BJ (cell line): ENCODE data around the gene NKD2. TPM values are rescaled to one million over a fixed set of nuclear protein-coding genes. Genes with fewer than 3 reads are reported as not detected.

Source experiments
- CTCF ChIA-PET: fragments of 350-600 bp; formaldehyde crosslinking; extraction: SDS; loops from one replicate; lab custom pipeline; 2021; ENCODE audit warnings: antibody characterized with exemption, inconsistent platforms; lab: Yijun Ruan, JAX
- POLR2A ChIA-PET: fragments of 300-600 bp; sonication (Branson Sonifier 250); formaldehyde crosslinking; extraction: SDS; loops from one replicate; lab custom pipeline; 2021; ENCODE audit warnings: antibody characterized with exemption; lab: Charles Lee
- DNase-seq: peaks from one replicate; pipeline ENCODE4 v3.0.0-alpha.2; 2011; ENCODE audit warnings: low read depth
- H3K27me3 ChIP-seq: 2 replicates; pipeline ENCODE4 v1.6.0; 2011; ENCODE audit warnings: low read length; ENCODE audit not compliant: control insufficient read depth, insufficient read depth
- H3K36me3 ChIP-seq: 2 replicates; pipeline ENCODE4 v1.5.1; 2011; ENCODE audit warnings: low read length; ENCODE audit not compliant: control insufficient read depth, insufficient read depth
- H3K4me3 ChIP-seq: 2 replicates; pipeline ENCODE4 v1.5.1; 2011; ENCODE audit warnings: low read depth, mild to moderate bottlenecking, control low read depth, low read length
- polyA plus RNA-seq: library from polyadenylated mRNA; depleted of rRNA; stranded (reverse); fragments of >200 nt; gene quantifications from 2 replicates; pipeline ENCODE4 v1.2.3, GENCODE V29; 2011
- TF ChIP-seq, protein P1 (sequence below): IDR thresholded peaks from 2 replicates; pipeline ENCODE4 v1.5.1; 2011; ENCODE audit warnings: low read depth, mild to moderate bottlenecking, control low read depth, inconsistent platforms, low read length, moderate library complexity; ENCODE audit not compliant: insufficient read depth

NKD2 gene
- polyA plus RNA-seq, 1 experiment: not detected

DNA sequence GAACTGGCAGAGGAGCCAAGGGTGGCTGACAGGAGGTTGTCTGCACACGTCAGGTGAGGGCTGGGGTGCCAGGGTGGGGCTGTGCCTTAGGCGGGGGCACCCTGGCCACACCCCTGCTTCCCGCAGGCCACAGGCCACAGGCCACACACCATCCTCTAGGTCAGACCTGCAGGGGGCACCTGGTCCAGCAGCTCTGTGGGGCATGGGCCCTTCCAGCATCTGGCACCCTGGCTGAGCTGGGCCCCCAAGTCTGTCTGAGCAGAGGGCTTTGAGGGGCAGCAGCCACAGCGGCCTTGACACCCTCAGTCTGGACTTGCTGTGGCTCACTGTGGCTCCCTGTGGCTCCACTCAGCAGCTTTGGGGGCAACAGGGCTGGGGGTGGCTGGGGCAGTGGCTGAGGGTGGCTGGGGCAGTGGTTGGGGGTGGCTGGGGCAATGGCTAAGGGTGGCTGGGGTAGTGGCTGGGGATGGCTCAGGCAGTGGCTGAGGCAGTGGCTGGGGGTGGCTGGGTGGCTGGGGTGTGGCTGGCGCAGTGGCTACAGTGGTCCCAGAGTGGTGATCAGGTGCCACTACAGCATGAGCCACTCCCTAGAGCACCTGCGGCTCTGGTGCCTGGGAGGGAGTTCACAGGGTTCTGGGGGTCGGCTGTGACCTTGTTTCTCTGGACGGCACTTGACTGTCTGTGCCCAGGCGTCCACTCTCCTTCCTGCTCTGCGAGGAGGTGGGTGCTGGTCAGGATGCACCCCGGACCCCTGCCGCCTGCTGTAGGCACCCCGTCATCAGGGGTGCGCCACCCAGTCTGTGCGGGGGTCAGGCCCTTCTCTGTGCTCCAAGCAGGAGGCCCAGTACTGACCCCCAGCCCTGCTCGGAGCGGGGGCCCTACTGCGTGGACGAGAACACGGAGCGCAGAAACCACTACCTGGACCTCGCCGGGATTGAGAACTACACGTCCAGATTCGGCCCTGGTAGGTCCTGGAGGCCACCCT is 27.1 kb downstream of the NKD2 start:
- H3K4me3 ChIP-seq: no peak overlapping the region
- peaks cover 2% of the 10 kb centered on the region; the same call in 1 of the 2 replicates for H3K27me3 ChIP-seq
- no peak for DNase-seq
- TF ChIP-seq, protein P1, sequence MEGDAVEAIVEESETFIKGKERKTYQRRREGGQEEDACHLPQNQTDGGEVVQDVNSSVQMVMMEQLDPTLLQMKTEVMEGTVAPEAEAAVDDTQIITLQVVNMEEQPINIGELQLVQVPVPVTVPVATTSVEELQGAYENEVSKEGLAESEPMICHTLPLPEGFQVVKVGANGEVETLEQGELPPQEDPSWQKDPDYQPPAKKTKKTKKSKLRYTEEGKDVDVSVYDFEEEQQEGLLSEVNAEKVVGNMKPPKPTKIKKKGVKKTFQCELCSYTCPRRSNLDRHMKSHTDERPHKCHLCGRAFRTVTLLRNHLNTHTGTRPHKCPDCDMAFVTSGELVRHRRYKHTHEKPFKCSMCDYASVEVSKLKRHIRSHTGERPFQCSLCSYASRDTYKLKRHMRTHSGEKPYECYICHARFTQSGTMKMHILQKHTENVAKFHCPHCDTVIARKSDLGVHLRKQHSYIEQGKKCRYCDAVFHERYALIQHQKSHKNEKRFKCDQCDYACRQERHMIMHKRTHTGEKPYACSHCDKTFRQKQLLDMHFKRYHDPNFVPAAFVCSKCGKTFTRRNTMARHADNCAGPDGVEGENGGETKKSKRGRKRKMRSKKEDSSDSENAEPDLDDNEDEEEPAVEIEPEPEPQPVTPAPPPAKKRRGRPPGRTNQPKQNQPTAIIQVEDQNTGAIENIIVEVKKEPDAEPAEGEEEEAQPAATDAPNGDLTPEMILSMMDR: no peak
- no peaks in the 10 kb centered on the region for H3K36me3 ChIP-seq
- ChIA-PET CTCF (no interaction called here), POLR2A (no interaction called here)

- ChIA-PET POLR2A (no interaction called here), CTCF (no interaction called here)
- no peak for DNase-seq
- Histone ChIP-seq H3K36me3 (no peaks in the 10 kb centered on the region), H3K27me3 (peaks cover 2% of the 10 kb centered on the region; the same call in 1 of the 2 replicates), H3K4me3 (no peak overlapping the region)
- TF ChIP-seq, protein P1: no peak
Observed at GRCh38 chr5:1036504-1037122, 28.0 kb downstream of the NKD2 start.

DNA sequence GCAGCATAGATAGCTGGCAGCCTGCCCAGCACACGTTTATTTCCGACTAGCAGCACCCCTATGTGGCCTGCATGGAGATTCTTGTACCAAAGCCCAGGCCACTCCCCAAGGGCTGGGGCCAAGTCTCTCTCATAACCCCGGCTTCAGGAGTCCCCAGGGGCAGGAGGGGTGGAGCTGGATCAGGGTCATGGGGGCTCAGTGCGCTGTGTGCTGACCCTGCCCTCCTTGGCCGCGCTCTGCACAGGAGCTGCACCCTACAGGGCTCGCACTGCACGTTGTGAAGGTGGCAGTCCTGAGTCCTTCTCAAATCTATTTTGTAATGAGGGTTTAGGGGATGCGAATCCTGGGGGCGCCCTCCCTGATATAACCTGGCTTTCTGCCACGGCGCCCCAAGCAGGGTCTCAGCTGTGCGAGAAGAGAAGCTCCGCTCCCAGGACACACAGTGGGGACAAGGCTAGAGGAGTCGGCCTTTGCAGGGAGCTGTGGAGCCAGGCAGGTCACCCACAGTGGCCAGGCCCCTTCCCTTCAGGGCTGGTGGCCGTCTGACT is 28.6 kb downstream of the NKD2 start:
- ChIA-PET CTCF (no interaction called here), POLR2A (no interaction called here)
- TF ChIP-seq, protein P1: no peak
- H3K4me3 ChIP-seq: no peak overlapping the region
- DNase-seq: no peak
- peaks cover 2% of the 10 kb centered on the region; the same call in 1 of the 2 replicates for H3K27me3 ChIP-seq
- no peaks in the 10 kb centered on the region for H3K36me3 ChIP-seq

GRCh38 chr5:1037671-1038416 is 29.2 kb downstream of the NKD2 start:
- POLR2A ChIA-PET: no interaction called here
- Histone ChIP-seq H3K27me3 (peaks cover 2% of the 10 kb centered on the region; the same call in 1 of the 2 replicates), H3K36me3 (no peaks in the 10 kb centered on the region), H3K4me3 (no peak overlapping the region)
- no peak for DNase-seq
- CTCF ChIA-PET: no interaction called here
- TF ChIP-seq, protein P1: no peak
